ENCODE data around the gene ACBD5.
"Not testable (repeated sequence)": the region's sequence is repeated elsewhere in the genome, so short reads cannot be mapped to it uniquely, and the experiment has no call there.

ACBD5 gene, protein sequence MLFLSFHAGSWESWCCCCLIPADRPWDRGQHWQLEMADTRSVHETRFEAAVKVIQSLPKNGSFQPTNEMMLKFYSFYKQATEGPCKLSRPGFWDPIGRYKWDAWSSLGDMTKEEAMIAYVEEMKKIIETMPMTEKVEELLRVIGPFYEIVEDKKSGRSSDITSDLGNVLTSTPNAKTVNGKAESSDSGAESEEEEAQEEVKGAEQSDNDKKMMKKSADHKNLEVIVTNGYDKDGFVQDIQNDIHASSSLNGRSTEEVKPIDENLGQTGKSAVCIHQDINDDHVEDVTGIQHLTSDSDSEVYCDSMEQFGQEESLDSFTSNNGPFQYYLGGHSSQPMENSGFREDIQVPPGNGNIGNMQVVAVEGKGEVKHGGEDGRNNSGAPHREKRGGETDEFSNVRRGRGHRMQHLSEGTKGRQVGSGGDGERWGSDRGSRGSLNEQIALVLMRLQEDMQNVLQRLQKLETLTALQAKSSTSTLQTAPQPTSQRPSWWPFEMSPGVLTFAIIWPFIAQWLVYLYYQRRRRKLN

GRCh38 chr10:27240212-27241009 lies at the start of gene ACBD5:
ACBD5 (minus strand) TSS chr10:27240797; CDS start chr10:27240688, 109 bp downstream.
- peak; percentile 90 for DNase-seq

- DNase-seq: no peak
Measured at GRCh38 chr10:27285093-27285492, 44.5 kb upstream of the ACBD5 start.

- DNase-seq: no peak
Measured at GRCh38 chr10:27276581-27276980, 36.0 kb upstream of the ACBD5 start.

DNA sequence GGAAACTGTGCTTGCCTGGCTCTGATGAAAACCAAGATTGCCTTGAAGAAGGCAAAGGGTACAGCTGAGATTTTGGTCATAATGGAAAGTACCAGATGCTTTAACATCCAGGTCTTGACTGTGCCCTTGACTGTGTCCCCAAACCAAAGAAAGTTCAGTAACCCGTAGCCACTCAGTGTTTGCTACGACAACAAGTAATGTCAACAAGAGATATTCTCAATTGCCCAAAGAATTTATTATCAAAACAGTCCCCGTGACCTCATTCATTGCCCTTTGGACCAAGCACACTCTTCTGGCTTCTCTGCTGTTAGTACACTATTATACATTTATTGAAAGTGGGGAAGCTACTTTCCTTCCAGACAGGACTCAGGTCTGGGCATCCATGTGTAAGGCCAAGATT lies 25.4 kb upstream of the ACBD5 start:
- DNase-seq: not testable (repeated sequence)

- not testable (repeated sequence) for DNase-seq
Measured at GRCh38 chr10:27262788-27263187, 22.2 kb upstream of the ACBD5 start.

DNA sequence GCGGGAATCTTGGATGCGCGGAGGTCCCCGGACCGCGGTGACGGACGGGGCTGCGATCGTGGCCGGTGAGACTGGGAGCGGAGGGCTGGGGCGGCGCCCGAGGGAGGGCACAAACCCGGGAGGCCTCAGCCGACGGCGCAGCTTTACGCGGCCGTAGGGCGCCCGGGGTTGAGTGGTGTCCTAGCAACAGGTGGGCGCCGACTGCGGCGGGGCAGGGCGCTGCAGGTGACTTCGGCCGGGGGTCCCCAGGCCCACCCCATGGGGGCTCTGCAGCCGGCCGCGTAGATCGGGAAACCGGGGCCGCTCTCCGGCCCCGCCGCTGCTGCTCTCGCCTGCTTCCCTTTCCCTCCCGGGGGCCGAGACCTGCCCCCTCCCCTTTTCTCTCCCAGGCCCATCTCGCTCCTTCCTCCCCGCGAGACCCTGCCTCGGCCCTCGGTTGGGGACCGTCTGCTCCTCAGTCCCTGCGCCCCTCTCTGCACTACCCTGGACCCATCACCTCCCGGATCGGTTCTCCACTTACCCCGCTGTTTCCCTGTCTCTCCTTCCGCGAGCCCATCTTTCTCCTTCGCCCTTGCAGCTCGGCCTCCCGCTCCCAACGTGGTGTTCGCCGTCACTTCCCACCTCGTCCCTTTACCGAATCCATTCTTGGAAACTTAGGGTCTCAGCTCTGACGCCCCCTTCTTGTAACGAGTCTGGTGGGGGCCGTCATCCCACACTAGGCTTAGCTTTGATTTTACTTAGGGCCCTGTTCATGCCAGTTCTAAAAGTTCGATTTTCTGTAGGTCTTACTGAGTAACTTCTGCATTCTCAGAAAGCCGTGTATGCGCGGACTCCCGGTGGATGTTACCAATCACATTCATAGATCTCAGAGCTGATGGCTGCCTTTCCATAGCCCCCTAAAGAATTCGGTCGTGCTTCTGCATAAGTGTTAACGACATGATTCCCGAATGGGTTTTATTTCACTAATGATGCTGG lies 18.5 kb upstream of the ACBD5 start:
- peak; percentile 63 for DNase-seq

GRCh38 chr10:27258492-27258837 lies 17.9 kb upstream of the ACBD5 start:
- DNase-seq: no peak

DNA sequence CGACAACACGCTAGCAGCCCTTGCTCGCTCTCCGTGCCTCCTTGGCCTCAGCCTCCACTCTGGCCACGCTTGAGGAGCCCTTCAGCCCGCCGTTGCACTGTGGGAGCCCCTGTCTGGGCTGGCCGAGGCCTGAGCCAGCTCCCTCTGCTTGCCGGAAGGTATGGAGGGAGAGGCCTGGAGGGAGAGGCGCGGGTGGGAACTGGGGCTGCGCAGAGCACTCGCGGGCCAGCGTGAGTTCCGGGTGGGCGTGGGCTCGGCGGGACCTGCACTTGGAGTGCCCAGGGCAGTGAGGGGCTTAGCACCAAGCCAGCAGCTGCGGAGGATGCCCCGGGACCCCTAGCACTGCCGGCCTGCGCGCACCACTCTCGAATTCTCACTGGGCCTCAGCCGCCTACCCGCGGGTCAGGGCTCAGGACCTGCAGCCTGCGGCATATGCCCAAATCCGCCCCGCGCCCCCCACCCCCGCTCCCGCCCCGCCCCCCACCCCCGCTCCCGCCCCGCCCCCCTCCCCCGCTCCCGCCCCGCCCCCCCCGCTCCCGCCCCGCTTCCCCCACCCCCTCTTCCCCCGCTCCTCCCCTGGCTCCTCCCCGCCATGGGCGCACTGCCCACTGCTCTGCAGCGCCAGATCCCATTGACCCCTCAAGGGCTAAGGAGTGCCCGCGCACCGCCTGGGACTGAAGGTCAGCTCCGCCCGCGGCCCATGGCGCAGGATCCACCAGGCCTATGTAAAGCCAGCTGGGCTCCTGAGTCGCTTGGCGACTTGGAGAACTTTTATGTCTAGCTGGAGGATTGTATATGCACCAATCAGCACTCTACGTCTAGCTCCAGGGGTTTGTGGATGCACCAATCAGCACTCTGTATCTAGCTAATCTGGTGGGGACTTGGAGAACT lies 15.9 kb upstream of the ACBD5 start:
- DNase-seq: no peak

DNA sequence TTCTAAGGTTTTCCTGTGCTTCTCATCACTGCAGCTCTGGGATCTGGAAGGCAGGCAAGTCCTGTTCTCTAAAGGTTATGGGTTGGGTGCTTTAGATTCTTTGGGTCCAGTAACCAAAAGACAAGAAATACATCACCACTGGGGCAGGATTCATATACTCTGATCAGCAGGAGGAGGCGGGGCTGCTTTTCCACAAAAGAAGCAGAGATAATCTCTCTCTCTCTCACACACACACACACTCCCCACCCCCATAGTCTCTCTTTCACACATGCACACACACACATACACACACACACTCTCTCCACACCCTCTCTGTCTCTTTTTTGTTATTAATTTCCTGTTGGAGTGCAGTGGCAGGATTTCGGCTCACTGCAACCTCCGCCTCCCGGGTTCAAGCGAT lies 13.0 kb upstream of the ACBD5 start:
- DNase-seq: no peak

- peak; percentile 81 for DNase-seq
Measured at GRCh38 chr10:27252267-27253000, 11.8 kb upstream of the ACBD5 start.

DNA sequence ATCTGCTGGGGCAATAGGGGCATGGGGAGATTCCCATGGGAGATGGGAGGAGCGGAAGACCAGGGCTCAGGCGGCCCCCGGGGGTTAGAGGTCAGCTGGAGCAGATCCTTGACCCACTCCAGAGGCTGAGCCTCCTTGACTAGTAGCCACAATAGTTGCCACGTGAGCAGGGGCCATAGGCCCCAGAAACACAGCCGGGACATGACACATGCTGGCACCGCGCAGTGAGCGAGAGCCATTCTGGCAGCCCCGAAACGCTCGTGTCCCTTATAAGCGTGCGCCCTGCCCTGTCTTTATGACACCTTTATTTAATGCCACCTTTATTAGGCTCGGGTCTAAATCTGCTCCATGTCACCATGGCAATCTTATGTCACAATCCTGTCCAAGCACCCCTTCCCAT lies 11.0 kb upstream of the ACBD5 start:
- no peak for DNase-seq

DNA sequence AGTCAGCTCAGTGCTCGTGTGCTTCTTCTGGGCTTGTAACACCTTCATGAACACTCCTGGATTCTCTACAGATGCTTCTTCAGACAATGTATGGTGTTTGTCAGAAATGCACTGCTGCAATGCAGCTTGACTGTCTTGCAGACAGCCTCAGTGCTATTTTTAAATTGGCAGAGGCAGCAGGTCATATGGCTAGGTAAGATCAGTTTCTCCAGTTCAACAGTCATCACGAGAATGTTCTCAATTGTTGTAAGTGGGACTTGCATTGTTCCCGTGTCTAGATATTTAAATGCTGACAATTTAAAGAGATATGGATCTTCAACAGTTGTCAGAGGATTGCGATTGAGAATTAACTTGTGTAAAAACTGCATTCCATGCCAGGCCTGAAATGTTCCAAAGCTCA lies 7.6 kb upstream of the ACBD5 start:
- DNase-seq: no peak

DNA sequence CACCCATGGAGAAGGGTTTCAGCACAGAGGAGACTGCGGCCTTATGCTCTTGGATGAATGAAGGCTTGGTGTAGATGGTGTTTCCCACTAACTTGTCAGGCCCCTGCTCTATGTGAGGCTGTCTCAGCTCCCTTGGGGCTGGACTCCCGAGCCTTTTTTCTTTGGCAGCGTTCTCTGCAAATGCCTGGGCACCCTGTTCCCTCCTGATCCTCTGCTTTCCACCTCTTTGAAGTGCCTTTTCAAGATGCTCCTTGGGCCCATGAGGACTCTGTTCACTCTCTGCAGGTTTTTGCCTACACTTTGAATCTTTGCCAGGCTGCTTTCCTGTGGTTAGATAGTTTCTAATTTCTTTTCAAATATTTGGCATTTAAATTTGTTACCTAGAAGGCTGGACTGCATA lies 6.8 kb upstream of the ACBD5 start:
- DNase-seq: no peak

- DNase-seq: no peak
Measured at GRCh38 chr10:27247006-27247405, 6.4 kb upstream of the ACBD5 start.

DNA sequence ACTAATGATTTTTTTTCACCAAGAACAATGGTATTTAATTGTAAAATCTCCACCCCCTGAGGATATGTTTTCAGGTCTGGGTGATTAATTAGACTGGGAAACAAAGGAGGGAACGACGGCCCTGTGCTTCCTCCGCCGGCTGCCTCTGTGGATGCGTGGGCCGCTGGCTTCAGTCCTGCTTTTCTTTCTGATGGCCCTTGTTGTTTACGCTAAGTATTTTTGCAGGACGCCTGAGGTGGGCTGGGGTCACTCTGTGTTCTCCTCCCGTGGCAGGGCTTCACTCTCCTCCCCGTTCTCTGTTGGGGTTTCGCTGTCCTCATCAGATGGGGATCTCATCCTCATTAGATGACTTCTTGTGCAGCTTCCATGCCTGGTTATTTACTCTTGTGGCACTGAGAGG lies 5.2 kb upstream of the ACBD5 start:
- peak; percentile 13 for DNase-seq

- DNase-seq: no peak
Measured at GRCh38 chr10:27244976-27245375, 4.4 kb upstream of the ACBD5 start.

- peak; percentile 89 for DNase-seq
Measured at GRCh38 chr10:27242951-27243551, 2.5 kb upstream of the ACBD5 start.

DNA sequence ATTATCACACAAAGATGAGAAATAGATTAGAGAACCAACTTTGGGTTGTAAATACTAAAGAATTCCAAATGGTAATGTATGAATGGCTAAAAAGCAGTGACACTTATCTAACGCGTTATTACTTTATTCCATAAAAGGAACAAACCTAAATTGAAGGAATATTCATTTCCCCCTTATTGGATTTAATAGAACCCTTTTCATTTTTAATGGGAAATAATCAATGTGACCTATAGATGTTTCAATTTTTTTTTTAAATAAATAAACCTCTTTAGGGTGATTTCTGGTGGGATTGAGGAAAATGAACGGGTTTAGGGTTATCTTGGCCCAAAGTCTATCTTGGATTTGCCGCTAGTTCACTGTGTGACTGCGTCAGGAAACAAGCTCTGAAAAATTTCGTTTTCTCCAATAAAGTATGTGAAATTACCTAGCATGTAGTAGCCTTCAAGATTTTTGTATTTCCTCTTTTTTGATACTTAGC lies 1.9 kb upstream of the ACBD5 start:
- DNase-seq: no peak

DNA sequence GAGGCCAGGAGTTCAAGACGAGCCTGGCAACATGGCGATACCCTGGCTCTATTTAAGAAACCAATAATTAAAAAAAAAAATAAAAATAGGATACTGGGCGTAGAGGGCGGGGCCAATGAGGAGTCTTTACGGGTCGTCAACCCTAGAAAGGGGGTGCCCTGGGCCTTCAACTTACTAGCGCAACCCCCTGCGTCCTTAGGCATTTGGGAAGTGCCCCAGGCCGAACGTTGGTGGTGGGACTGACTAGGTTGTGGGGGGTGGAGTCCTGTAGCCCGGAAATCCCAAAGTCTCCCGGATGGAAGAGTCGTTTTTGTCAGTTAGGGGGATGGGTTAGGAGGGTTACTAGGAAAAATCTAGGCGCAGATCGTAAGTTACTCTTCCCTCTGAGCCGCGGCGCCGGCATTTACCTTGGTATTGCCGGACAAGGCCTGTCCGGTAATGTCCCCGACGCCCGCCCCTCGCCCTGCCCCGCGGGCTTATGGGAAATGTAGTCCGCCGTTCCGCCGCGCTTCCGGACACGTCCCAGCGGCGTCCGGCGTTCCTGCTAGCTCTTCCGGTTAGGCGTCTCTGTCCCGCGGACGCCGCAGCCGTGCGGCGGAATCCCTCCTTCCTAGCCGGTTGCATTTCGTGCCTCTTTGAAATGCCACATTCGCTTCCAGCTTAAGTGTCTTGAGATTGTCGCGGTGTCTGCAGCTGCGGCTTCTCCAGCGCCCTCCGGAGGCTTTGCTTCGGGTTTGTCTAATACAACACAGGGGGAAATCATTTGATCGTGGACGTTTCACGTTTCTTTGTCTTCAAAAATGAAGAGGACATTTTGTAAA lies 1.3 kb upstream of the ACBD5 start:
- DNase-seq: peak; percentile 98

All from eye (tissue), 1 donor.